HG02852 (cell line): ENCODE measurements around the gene MSGN1.
"Not testable (repeated sequence)": the region's sequence is repeated elsewhere in the genome, so short reads cannot be mapped to it uniquely, and the experiment has no call there.

Source experiments
- ATAC-seq: cut with Tn5 transposase; IDR thresholded peaks from one replicate; pipeline ENCODE4 v1.9.1; 2021; ENCODE audit warnings: mild to moderate bottlenecking, moderate library complexity; ENCODE audit not compliant: unreplicated experiment

The MSGN1 gene

GRCh38 chr2:17805166-17805565, 11.1 kb upstream of the MSGN1 start:
- no peak for ATAC-seq

GRCh38 chr2:17805717-17806363, 10.4 kb upstream of the MSGN1 start:
- no peak for ATAC-seq

GRCh38 chr2:17813010-17813741, 3.1 kb upstream of the MSGN1 start:
- ATAC-seq: peak; percentile 49

GRCh38 chr2:17813742-17814473, 2.4 kb upstream of the MSGN1 start:
- peak; percentile 87 for ATAC-seq

GRCh38 chr2:17814601-17815000, 1.7 kb upstream of the MSGN1 start:
- no peak for ATAC-seq

GRCh38 chr2:17815468-17816184, 634 bp upstream of the MSGN1 start:
- ATAC-seq: peak; percentile 32

GRCh38 chr2:17818235-17818815, 2.1 kb downstream of the MSGN1 start:
- ATAC-seq: no peak

GRCh38 chr2:17821080-17821479, 4.8 kb downstream of the MSGN1 start:
- ATAC-seq: no peak

- peak; percentile 47 for ATAC-seq
These were observed 5.5 kb downstream of the MSGN1 start for GRCh38 chr2:17821535-17822444.

- ATAC-seq: peak; percentile 58
These were observed 6.3 kb downstream of the MSGN1 start for GRCh38 chr2:17822445-17823117.

GRCh38 chr2:17823646-17824045, 7.4 kb downstream of the MSGN1 start:
- not testable (repeated sequence) for ATAC-seq

- no peak for ATAC-seq
These were observed 11.1 kb downstream of the MSGN1 start for GRCh38 chr2:17827316-17827715.

GRCh38 chr2:17827785-17828184, 11.5 kb downstream of the MSGN1 start:
- no peak for ATAC-seq

- ATAC-seq: peak; percentile 90
These were observed 14.1 kb downstream of the MSGN1 start for GRCh38 chr2:17830053-17831034.

GRCh38 chr2:17835516-17835915, 19.3 kb downstream of the MSGN1 start:
- ATAC-seq: no peak

GRCh38 chr2:17839959-17840358, 23.7 kb downstream of the MSGN1 start:
- no peak for ATAC-seq

GRCh38 chr2:17843457-17843856, 27.2 kb downstream of the MSGN1 start:
- ATAC-seq: no peak

- ATAC-seq: no peak
These were observed 29.5 kb downstream of the MSGN1 start for GRCh38 chr2:17845806-17846205.
